DND-41 (cell line): ENCODE results near the gene SSH3.

ENCODE experiments used
- ATAC-seq: fragments of 200-7000 bp; cut with Tn5 transposase; 3 replicates; pipeline ENCODE4 v1.9.1; 2021; ENCODE audit warnings: low read depth; ENCODE audit not compliant: insufficient read depth
- DNase-seq: peaks from one replicate; pipeline ENCODE4 v3.0.0-alpha.2; 2020
- H2AFZ ChIP-seq: 2 replicates; pipeline ENCODE4 v1.6.0; 2012; ENCODE audit warnings: low read depth, low read length
- H3K27ac ChIP-seq: 2 replicates; pipeline ENCODE4 v1.5.1; 2012; ENCODE audit warnings: low read length, inconsistent platforms
- H3K27me3 ChIP-seq: fragments of 200-600 bp; sonication (generic); 2 replicates; pipeline ENCODE4 v1.6.0; 2012; ENCODE audit warnings: low read length, mild to moderate bottlenecking, inconsistent platforms; ENCODE audit not compliant: insufficient read depth, poor library complexity
- H3K36me3 ChIP-seq: 2 replicates; pipeline ENCODE4 v1.5.1; 2012; ENCODE audit warnings: low read length, inconsistent platforms; ENCODE audit not compliant: insufficient read depth
- H3K4me1 ChIP-seq: 2 replicates; pipeline ENCODE4 v1.5.1; 2012; ENCODE audit warnings: mild to moderate bottlenecking, low read length; ENCODE audit not compliant: insufficient read depth
- H3K4me2 ChIP-seq: 2 replicates; pipeline ENCODE4 v1.6.0; 2012; ENCODE audit warnings: mild to moderate bottlenecking, moderate library complexity, low read length, inconsistent platforms; ENCODE audit not compliant: insufficient read depth
- H3K4me3 ChIP-seq, 2 experiments: fragments of 200-600 bp in 1 of 2; shearing (Covaris generic) in 1 of 2; 2 replicates each; pipeline ENCODE4 v1.5.1; 2012 to 2016; ENCODE audit warnings: inconsistent platforms in 2 of 2, low read length in 2 of 2, mild to moderate bottlenecking in 2 of 2, low read depth in 1 of 2, moderate library complexity in 1 of 2
- H3K79me2 ChIP-seq: 2 replicates; pipeline ENCODE4 v1.6.0; 2012; ENCODE audit warnings: low read length, inconsistent platforms; ENCODE audit not compliant: insufficient read depth
- H3K9ac ChIP-seq: 2 replicates; pipeline ENCODE4 v1.6.0; 2012; ENCODE audit warnings: low read depth, mild to moderate bottlenecking, inconsistent platforms, low read length, moderate library complexity
- H3K9me3 ChIP-seq: 2 replicates; pipeline ENCODE4 v1.5.1; 2012; ENCODE audit warnings: low read length, moderate library complexity, mild to moderate bottlenecking, inconsistent platforms; ENCODE audit not compliant: insufficient read depth, severe bottlenecking
- H4K20me1 ChIP-seq: 2 replicates; pipeline ENCODE4 v1.6.0; 2012; ENCODE audit warnings: low read length; ENCODE audit not compliant: insufficient read depth
- CTCF ChIP-seq: IDR thresholded peaks from 2 replicates; pipeline ENCODE4 v1.5.1; 2012; ENCODE audit warnings: borderline replicate concordance, low read length, moderate library complexity, mild to moderate bottlenecking; ENCODE audit not compliant: poor library complexity, severe bottlenecking; ENCODE audit errors: extremely low read depth
- EZH2 ChIP-seq: IDR thresholded peaks from 3 replicates; pipeline ENCODE4 v1.6.1; 2012; ENCODE audit warnings: borderline replicate concordance, low read depth, mild to moderate bottlenecking, moderate library complexity, low read length, inconsistent platforms; ENCODE audit not compliant: severe bottlenecking

SSH3 gene

GRCh38 chr11:67261640-67261945 lies 41.7 kb upstream of the SSH3 start:
- H3K27ac ChIP-seq, result no peak overlapping the region
- no peak overlapping the region for H3K9ac ChIP-seq
- H2AFZ ChIP-seq, result no peak overlapping the region
- TF ChIP-seq EZH2, result no peak
- no peak for TF ChIP-seq CTCF
- no peaks in the 10 kb centered on the region for H3K9me3 ChIP-seq
- H3K36me3 ChIP-seq, result peaks cover 3% of the 10 kb centered on the region
- ATAC-seq, result no peak
- H4K20me1 ChIP-seq, result 0 out of 2 replicates have a peak, but pooled peaks cover 2% of the 10 kb centered on the region
- DNase-seq, result no peak
- no peaks in the 10 kb centered on the region for H3K27me3 ChIP-seq
- peaks cover 8% of the 10 kb centered on the region for H3K79me2 ChIP-seq
- H3K4me2 ChIP-seq, result no peak overlapping the region
- peaks cover 24% of the 10 kb centered on the region for H3K4me1 ChIP-seq
- no peak overlapping the region for H3K4me3 ChIP-seq

- Histone ChIP-seq H3K4me1 (peaks cover 24% of the 10 kb centered on the region), H2AFZ (peak overlapping the region; percentile 78), H3K4me2 (peak overlapping the region; percentile 58), H3K79me2 (peaks cover 13% of the 10 kb centered on the region), H3K27me3 (no peaks in the 10 kb centered on the region), H3K4me3 (peak overlapping the region in 1 of 2 experiments; percentile 30; a peak in 1 of 4 replicates), H3K36me3 (peaks cover 4% of the 10 kb centered on the region; the same call in 1 of the 2 replicates), H3K9ac (peak overlapping the region; percentile 37), H4K20me1 (peaks cover 4% of the 10 kb centered on the region), H3K27ac (peak overlapping the region; percentile 72), H3K9me3 (no peaks in the 10 kb centered on the region)
- TF ChIP-seq CTCF, result no peak
- TF ChIP-seq EZH2, result no peak
- ATAC-seq, result peak; percentile 12
- no peak for DNase-seq
Observed at GRCh38 chr11:67261946-67262681, 41.2 kb upstream of the SSH3 start.

GRCh38 chr11:67262731-67263675 lies 40.3 kb upstream of the SSH3 start:
- Histone ChIP-seq H3K27me3 (no peaks in the 10 kb centered on the region), H4K20me1 (peaks cover 13% of the 10 kb centered on the region), H3K4me1 (peaks cover 33% of the 10 kb centered on the region), H3K79me2 (peaks cover 22% of the 10 kb centered on the region), H3K4me2 (peak overlapping the region; percentile 58), H3K9ac (peak overlapping the region; percentile 37), H3K27ac (peak overlapping the region; percentile 72), H3K4me3 (peak overlapping the region in 1 of 2 experiments; percentile 30; a peak in 2 of 4 replicates), H3K36me3 (peaks cover 13% of the 10 kb centered on the region), H2AFZ (peak overlapping the region; percentile 78), H3K9me3 (no peaks in the 10 kb centered on the region)
- DNase-seq, result peak; percentile 83
- ATAC-seq, result peak; percentile 72
- peak; percentile 97 for TF ChIP-seq CTCF
- no peak for TF ChIP-seq EZH2
